IMR-90 (cell line): ENCODE results near the gene KRTAP12-4. TPM values are rescaled to one million over a fixed set of nuclear protein-coding genes. Genes with fewer than 3 reads are reported as not detected.

Source experiments
- ATAC-seq: fragments of 200-7000 bp; cut with Tn5 transposase; 2 replicates; pipeline ENCODE4 v1.9.1; 2020; ENCODE audit warnings: low read depth, mild to moderate bottlenecking, moderate library complexity
- BruUV-seq: library from RNA; stranded (reverse); fragments of 400-500 nt; replicated peaks from 2 replicates; lab custom pipeline; 2021; lab: Mats Ljungman, UMichigan
- CTCF ChIA-PET: fragments of 300-600 bp; formaldehyde crosslinking; extraction: SDS; loops from one replicate; lab custom pipeline; 2021; ENCODE audit warnings: antibody characterized with exemption; lab: Yijun Ruan, JAX
- POLR2A ChIA-PET: fragments of 300-600 bp; sonication (Branson Sonifier 250); formaldehyde crosslinking; loops from one replicate; lab custom pipeline; 2022; ENCODE audit warnings: antibody characterized with exemption; ENCODE audit not compliant: unreplicated experiment; lab: Charles Lee
- DNase-seq: peaks from one replicate; pipeline ENCODE4 v3.0.0; 2013
- H2AFZ ChIP-seq: replicated peaks from 2 replicates; pipeline ENCODE3; 2013; ENCODE audit warnings: low read length, mild to moderate bottlenecking; ENCODE audit not compliant: poor library complexity
- H2AK5ac ChIP-seq: 2 replicates; pipeline ENCODE4 v1.6.1; 2013; ENCODE audit warnings: low read depth, low read length, inconsistent platforms
- H2AK9ac ChIP-seq: replicated peaks from 2 replicates; pipeline ENCODE3; 2013; ENCODE audit warnings: mild to moderate bottlenecking, low read depth, low read length, moderate library complexity; ENCODE audit not compliant: poor library complexity
- H2BK120ac ChIP-seq: 2 replicates; pipeline ENCODE4 v1.6.1; 2013; ENCODE audit warnings: low read depth, low read length, inconsistent platforms
- H2BK15ac ChIP-seq: 3 replicates; pipeline ENCODE4 v1.6.1; 2013; ENCODE audit warnings: low read depth, low read length, inconsistent platforms
- H2BK20ac ChIP-seq: 2 replicates; pipeline ENCODE4 v1.6.1; 2013; ENCODE audit warnings: low read depth, mild to moderate bottlenecking, inconsistent platforms, low read length, moderate library complexity
- H2BK5ac ChIP-seq: 2 replicates; pipeline ENCODE4 v1.6.1; 2013; ENCODE audit warnings: mild to moderate bottlenecking, low read depth, low read length, inconsistent platforms; ENCODE audit not compliant: poor library complexity, severe bottlenecking
- H3K14ac ChIP-seq: replicated peaks from 2 replicates; pipeline ENCODE4 v1.6.1; 2013; ENCODE audit warnings: low read depth, low read length, inconsistent platforms
- H3K18ac ChIP-seq: 2 replicates; pipeline ENCODE4 v1.6.1; 2013; ENCODE audit warnings: low read depth, low read length, control low read depth
- H3K23ac ChIP-seq: 2 replicates; pipeline ENCODE4 v1.6.1; 2013; ENCODE audit warnings: low read depth, low read length, inconsistent platforms
- H3K27ac ChIP-seq: 2 replicates; pipeline ENCODE4 v1.5.1; 2013; ENCODE audit warnings: mild to moderate bottlenecking, control low read depth, low read length; ENCODE audit not compliant: insufficient read depth
- H3K27me3 ChIP-seq: 2 replicates; pipeline ENCODE4 v1.6.1; 2013; ENCODE audit warnings: low read length; ENCODE audit not compliant: control insufficient read depth, insufficient read depth
- H3K36me3 ChIP-seq: 2 replicates; pipeline ENCODE4 v1.6.1; 2013; ENCODE audit warnings: low read length, mixed read lengths; ENCODE audit not compliant: control insufficient read depth, insufficient read depth
- H3K4ac ChIP-seq: 2 replicates; pipeline ENCODE4 v1.6.1; 2013; ENCODE audit warnings: low read depth, low read length, inconsistent platforms
- H3K4me1 ChIP-seq: 2 replicates; pipeline ENCODE4 v1.6.1; 2013; ENCODE audit warnings: low read length, mixed read lengths; ENCODE audit not compliant: control insufficient read depth, insufficient read depth
- H3K4me2 ChIP-seq: 2 replicates; pipeline ENCODE4 v1.6.1; 2013; ENCODE audit warnings: low read depth, mild to moderate bottlenecking, control low read depth, low read length, moderate library complexity
- H3K4me3 ChIP-seq: 2 replicates; pipeline ENCODE4 v1.5.1; 2013; ENCODE audit warnings: low read depth, mild to moderate bottlenecking, control low read depth, low read length, moderate library complexity; ENCODE audit not compliant: insufficient read depth
- H3K56ac ChIP-seq: 2 replicates; pipeline ENCODE4 v1.6.1; 2013; ENCODE audit warnings: low read length, inconsistent platforms; ENCODE audit not compliant: insufficient read depth; ENCODE audit errors: extremely low read depth
- H3K79me1 ChIP-seq, 2 experiments: 2 replicates each; pipeline ENCODE4 v1.6.1; 2013; ENCODE audit warnings: low read length in 2 of 2, inconsistent platforms in 1 of 2, low read depth in 1 of 2
- H3K9ac ChIP-seq: 2 replicates; pipeline ENCODE4 v1.6.1; 2013; ENCODE audit warnings: low read depth, low read length, control low read depth
- H3K9me1 ChIP-seq: 2 replicates; pipeline ENCODE4 v1.6.1; 2013; ENCODE audit warnings: low read length, inconsistent platforms; ENCODE audit not compliant: insufficient read depth
- H3K9me3 ChIP-seq: 2 replicates; pipeline ENCODE4 v1.6.1; 2013; ENCODE audit warnings: low read length; ENCODE audit not compliant: control insufficient read depth, insufficient read depth
- H4K20me1 ChIP-seq: 2 replicates; pipeline ENCODE4 v1.6.1; 2013; ENCODE audit warnings: low read length, inconsistent platforms; ENCODE audit not compliant: insufficient read depth
- H4K5ac ChIP-seq: 2 replicates; pipeline ENCODE4 v1.6.1; 2013; ENCODE audit warnings: mild to moderate bottlenecking, low read depth, low read length, control low read depth
- H4K8ac ChIP-seq, 2 experiments: 2 replicates each; pipeline ENCODE4 v1.6.1; 2013; ENCODE audit warnings: low read depth in 2 of 2, low read length in 2 of 2, control low read depth in 1 of 2, inconsistent platforms in 1 of 2
- H4K91ac ChIP-seq: 2 replicates; pipeline ENCODE4 v1.6.1; 2013; ENCODE audit warnings: low read depth, low read length, inconsistent platforms; ENCODE audit not compliant: insufficient read depth
- BHLHE40 ChIP-seq: fragments of 150-350 bp; IDR thresholded peaks from 2 replicates; pipeline ENCODE4 v1.6.1; 2016; ENCODE audit warnings: mild to moderate bottlenecking, low read depth, low read length
- CEBPB ChIP-seq: IDR thresholded peaks from 2 replicates; pipeline ENCODE4 v1.6.1; 2012; ENCODE audit warnings: low read depth, low read length, improper control_type of control experiment
- CHD1 ChIP-seq: IDR thresholded peaks from 2 replicates; pipeline ENCODE4 v1.6.1; 2012; ENCODE audit warnings: low read depth, low read length, improper control_type of control experiment
- CTCF ChIP-seq: conservative IDR thresholded peaks from 2 replicates; pipeline ENCODE4 v1.5.1; 2012; ENCODE audit warnings: mild to moderate bottlenecking, low read depth, low read length, improper control_type of control experiment
- ELK1 ChIP-seq: fragments of 150-350 bp; IDR thresholded peaks from 2 replicates; pipeline ENCODE4 v1.6.1; 2016; ENCODE audit warnings: low read depth, mild to moderate bottlenecking, low read length, moderate library complexity, borderline replicate concordance
- FOS ChIP-seq: fragments of 150-350 bp; IDR thresholded peaks from 2 replicates; pipeline ENCODE4 v1.6.1; 2016; ENCODE audit warnings: low read depth, low read length
- MAFK ChIP-seq: IDR thresholded peaks from 2 replicates; pipeline ENCODE4 v1.6.1; 2012; ENCODE audit warnings: low read depth, low read length, improper control_type of control experiment
- MAZ ChIP-seq: IDR thresholded peaks from 2 replicates; pipeline ENCODE4 v1.6.1; 2012; ENCODE audit warnings: low read depth, mild to moderate bottlenecking, low read length, improper control_type of control experiment, moderate library complexity, borderline replicate concordance
- MXI1 ChIP-seq: IDR thresholded peaks from 2 replicates; pipeline ENCODE4 v1.6.1; 2012; ENCODE audit warnings: low read depth, mild to moderate bottlenecking, low read length, moderate library complexity, borderline replicate concordance
- NFE2L2 ChIP-seq: fragments of 150-350 bp; IDR thresholded peaks from 2 replicates; pipeline ENCODE4 v1.6.1; 2016; ENCODE audit warnings: low read depth, mild to moderate bottlenecking, low read length
- POLR2A ChIP-seq: IDR thresholded peaks from 2 replicates; pipeline ENCODE4 v1.6.1; 2012; ENCODE audit warnings: mild to moderate bottlenecking, low read depth, low read length
- RAD21 ChIP-seq: IDR thresholded peaks from 2 replicates; pipeline ENCODE4 v1.6.1; 2012; ENCODE audit warnings: low read length, improper control_type of control experiment
- RCOR1 ChIP-seq: IDR thresholded peaks from 2 replicates; pipeline ENCODE4 v1.6.1; 2012; ENCODE audit warnings: mild to moderate bottlenecking, low read length, improper control_type of control experiment; ENCODE audit not compliant: insufficient replicate concordance
- RFX5 ChIP-seq: IDR thresholded peaks from 2 replicates; pipeline ENCODE4 v1.8.0; 2012; ENCODE audit warnings: low read depth, mild to moderate bottlenecking, low read length, moderate library complexity
- SMC3 ChIP-seq: fragments of 150-350 bp; IDR thresholded peaks from 2 replicates; pipeline ENCODE4 v1.6.1; 2016; ENCODE audit warnings: low read depth, mild to moderate bottlenecking, antibody characterized with exemption, low read length, moderate library complexity
- USF2 ChIP-seq: fragments of 150-350 bp; IDR thresholded peaks from 2 replicates; pipeline ENCODE4 v1.6.1; 2017; ENCODE audit warnings: mild to moderate bottlenecking, antibody characterized with exemption, low read length, low read depth
- WGBS, 2 experiments: methylation state at CpG; one replicate each; pipeline versions ENCODE4 v1.1.5 to v1.1.7; 2013; ENCODE audit warnings: missing lambda C conversion rate in 2 of 2; ENCODE audit not compliant: insufficient read length in 1 of 2; ENCODE audit errors: extremely low coverage in 2 of 2; 5-methylcytosine and 5-hydroxymethylcytosine counted together
- dilution Hi-C: fragments of 300-500 bp; cut with HindIII; formaldehyde crosslinking; loops from one replicate; pipeline ENCODE4 v1.14.3; 2018; ENCODE audit warnings: low sequenced_read_pairs; ENCODE audit not compliant: unreplicated experiment
- in situ Hi-C: fragments of 300-500 bp; cut with MboI; formaldehyde crosslinking; loops from 3 replicates; pipeline ENCODE4 v1.14.3; 2019; ENCODE audit warnings: low sequenced_read_pairs, inconsistent platforms, mixed read lengths
- intact Hi-C: fragments of 100-400 bp; cut with micrococcal nuclease; formaldehyde crosslinking; loops from 2 replicates; pipeline ENCODE4 v1.10.0; 2022
- polyA plus RNA-seq, 3 experiments: library from polyadenylated mRNA; depleted of rRNA; stranded (reverse); fragments of >200 nt; gene quantifications; 2 replicates each; pipeline ENCODE4 v1.2.3, GENCODE V29; 2012; ENCODE audit warnings: low replicate concordance in 1 of 3
- total RNA-seq: library from RNA; depleted of rRNA; stranded (reverse); fragments of >200 nt; gene quantifications from 2 replicates; pipeline ENCODE4 v1.2.3, GENCODE V29; 2012

KRTAP12-4 gene
- total and polyA plus RNA-seq, 2 of the 4 experiments (the other 2 are of a cell fraction) = not detected

- Histone ChIP-seq H2AFZ (no peak overlapping the region), H3K36me3 (no peaks in the 10 kb centered on the region), H4K5ac (no peak overlapping the region), H3K27ac (no peak overlapping the region), H3K23ac (no peak overlapping the region), H3K9me3 (peaks cover 12% of the 10 kb centered on the region), H2AK5ac (no peak overlapping the region), H2BK120ac (no peak overlapping the region), H3K18ac (no peak overlapping the region), H3K4ac (no peak overlapping the region), H3K27me3 (peaks cover 3% of the 10 kb centered on the region; the same call in 1 of the 2 replicates), H4K91ac (no peak overlapping the region), H3K56ac (no peak overlapping the region), H2AK9ac (no peak overlapping the region), H3K9ac (no peak overlapping the region), H3K4me2 (no peak overlapping the region), H3K14ac (no peak overlapping the region), H3K4me3 (no peak overlapping the region), H2BK20ac (no peak overlapping the region), H3K79me1 (no peaks in the 10 kb centered on the region), H2BK5ac (no peak overlapping the region), H2BK15ac (no peak overlapping the region), H4K20me1 (no peaks in the 10 kb centered on the region), H4K8ac (no peak overlapping the region), H3K9me1 (no peaks in the 10 kb centered on the region), H3K4me1 (no peaks in the 10 kb centered on the region)
- ATAC-seq (no peak), DNase-seq (no peak)
- no TSS peak for BruUV-seq
- ChIA-PET CTCF (no interaction called here), POLR2A (no interaction called here)
- 66% methylated on average over 11 of the region's 16 CpGs; no CpG with 5 or more reads in 1 of the 2 experiments for WGBS, 2 experiments
- TF ChIP-seq CHD1 (no peak), RCOR1 (no peak), RAD21 (no peak), MXI1 (no peak), MAFK (no peak), RFX5 (no peak), MAZ (no peak), FOS (no peak), CEBPB (no peak), CTCF (no peak), NFE2L2 (no peak), BHLHE40 (no peak), ELK1 (no peak), USF2 (no peak), SMC3 (no peak), POLR2A (no peak)
- dilution Hi-C loops (no loop called here), in situ Hi-C loops (no loop called here), intact Hi-C loops (no loop called here)
Observed at GRCh38 chr21:44616591-44616926, 37.9 kb downstream of the KRTAP12-4 start.
